Neural cell (in vitro differentiated cells): ENCODE data around the gene TGM5. TPM values are rescaled to one million over a fixed set of nuclear protein-coding genes. Genes with fewer than 3 reads are reported as not detected.

Experiments used
- H2AFZ ChIP-seq: fragments of 200-600, 300-800 bp; sonication (generic), shearing (Covaris generic); 2 replicates; pipeline ENCODE4 v1.6.0; 2014; ENCODE audit warnings: low read depth, mild to moderate bottlenecking, antibody characterized with exemption, low read length, moderate library complexity
- H3F3A ChIP-seq: fragments of 200-600 bp; shearing (Covaris generic); 2 replicates; pipeline ENCODE4 v1.6.1; 2016; ENCODE audit warnings: mild to moderate bottlenecking, moderate library complexity, mixed read lengths, antibody characterized with exemption, low read length; ENCODE audit not compliant: insufficient read depth, poor library complexity, severe bottlenecking
- H3K27ac ChIP-seq: fragments of 200-600, 300-800 bp; sonication (generic), shearing (Covaris generic); 2 replicates; pipeline ENCODE4 v1.5.1; 2014; ENCODE audit warnings: mild to moderate bottlenecking, low read length, moderate library complexity
- H3K27me3 ChIP-seq: fragments of 300-800, 200-600 bp; sonication (generic), shearing (Covaris generic); 2 replicates; pipeline ENCODE4 v1.6.0; 2014; ENCODE audit warnings: mild to moderate bottlenecking, low read depth, low read length, moderate library complexity; ENCODE audit not compliant: insufficient read depth
- H3K36me3 ChIP-seq: fragments of 300-800, 200-600 bp; sonication (generic), shearing (Covaris generic); 2 replicates; pipeline ENCODE4 v1.5.1; 2014; ENCODE audit warnings: mild to moderate bottlenecking, antibody characterized with exemption, low read length, moderate library complexity; ENCODE audit not compliant: insufficient read depth
- H3K4me2 ChIP-seq: fragments of 300-800, 200-600 bp; sonication (generic), shearing (Covaris generic); 2 replicates; pipeline ENCODE4 v1.6.0; 2014; ENCODE audit warnings: mild to moderate bottlenecking, low read length
- H3K4me3 ChIP-seq: fragments of 300-800, 200-600 bp; sonication (generic), shearing (Covaris generic); 2 replicates; pipeline ENCODE4 v1.5.1; 2014; ENCODE audit warnings: mild to moderate bottlenecking, low read length, moderate library complexity
- H3K79me2 ChIP-seq: fragments of 200-600 bp; shearing (Covaris generic); replicated peaks from 2 replicates; pipeline ENCODE4 v1.6.0; 2014; ENCODE audit warnings: mild to moderate bottlenecking, low read length, moderate library complexity; ENCODE audit not compliant: insufficient read depth
- H3K9ac ChIP-seq: fragments of 300-800, 200-600 bp; sonication (generic), shearing (Covaris generic); 2 replicates; pipeline ENCODE4 v1.6.1; 2016; ENCODE audit warnings: mild to moderate bottlenecking, low read length, mixed read lengths
- H3K9me2 ChIP-seq: fragments of 200-600 bp; shearing (Covaris generic); 2 replicates; pipeline ENCODE4 v1.6.1; 2016; ENCODE audit warnings: mild to moderate bottlenecking, low read length, mixed read lengths; ENCODE audit not compliant: insufficient read depth
- H3K9me3 ChIP-seq: fragments of 200-600, 300-800 bp; sonication (generic), shearing (Covaris generic); 2 replicates; pipeline ENCODE4 v1.6.1; 2016; ENCODE audit warnings: mild to moderate bottlenecking, mixed run types, low read length, moderate library complexity, mixed read lengths
- H4K20me1 ChIP-seq: fragments of 200-600 bp; shearing (Covaris generic); 2 replicates; pipeline ENCODE4 v1.6.1; 2016; ENCODE audit warnings: mild to moderate bottlenecking, mixed run types; ENCODE audit not compliant: insufficient read depth
- CTCF ChIP-seq: fragments of 450-650 bp; IDR thresholded peaks from 2 replicates; pipeline ENCODE4 v1.5.1; 2014; ENCODE audit warnings: antibody characterized with exemption, mild to moderate bottlenecking, moderate library complexity; ENCODE audit not compliant: poor library complexity, severe bottlenecking
- EP300 ChIP-seq: fragments of 450-650 bp; conservative IDR thresholded peaks from 2 replicates; pipeline ENCODE4 v1.6.1; 2014; ENCODE audit warnings: antibody characterized with exemption, mild to moderate bottlenecking, moderate library complexity; ENCODE audit not compliant: poor library complexity, severe bottlenecking
- EZH2 ChIP-seq: fragments of 200-600, 300-800 bp; shearing (Covaris generic), sonication (generic); IDR thresholded peaks from 2 replicates; pipeline ENCODE4 v1.6.1; 2014; ENCODE audit warnings: antibody characterized with exemption, low read length, borderline replicate concordance, mild to moderate bottlenecking; ENCODE audit not compliant: insufficient read depth, poor library complexity, severe bottlenecking
- MXI1 ChIP-seq: fragments of 450-650 bp; conservative IDR thresholded peaks from 2 replicates; pipeline ENCODE4 v1.6.1; 2014; ENCODE audit warnings: antibody characterized with exemption, mild to moderate bottlenecking; ENCODE audit not compliant: poor library complexity, severe bottlenecking
- POLR2AphosphoS5 ChIP-seq: IDR thresholded peaks from 2 replicates; pipeline ENCODE4 v1.6.1; 2012
- RAD21 ChIP-seq: fragments of 450-650 bp; conservative IDR thresholded peaks from 2 replicates; pipeline ENCODE4 v1.6.1; 2014; ENCODE audit warnings: antibody characterized with exemption, mild to moderate bottlenecking, moderate library complexity
- REST ChIP-seq: IDR thresholded peaks from 2 replicates; pipeline ENCODE4 v1.6.1; 2012; ENCODE audit warnings: borderline replicate concordance
- SMC3 ChIP-seq: fragments of 450-650 bp; conservative IDR thresholded peaks from 2 replicates; pipeline ENCODE4 v1.6.1; 2014; ENCODE audit warnings: antibody characterized with exemption, mild to moderate bottlenecking, moderate library complexity; ENCODE audit not compliant: poor library complexity
- TAF1 ChIP-seq: IDR thresholded peaks from 2 replicates; pipeline ENCODE4 v1.6.1; 2012; ENCODE audit warnings: low read depth
- polyA plus RNA-seq: library from polyadenylated mRNA; depleted of rRNA; stranded (reverse); fragments of >200 nt; gene quantifications from 2 replicates; pipeline ENCODE4 v1.2.3, GENCODE V29; 2014

Gene TGM5
- polyA plus RNA-seq, 1 donor from 2014 or later: not detected

- Histone ChIP-seq H3K9ac (no peak overlapping the region), H3K4me3 (no peak overlapping the region), H3K27me3 (no peaks in the 10 kb centered on the region), H3K4me2 (no peak overlapping the region), H3K79me2 (peaks cover 16% of the 10 kb centered on the region), H3K36me3 (no peaks in the 10 kb centered on the region), H3F3A (no peaks in the 10 kb centered on the region), H4K20me1 (no peaks in the 10 kb centered on the region), H3K27ac (no peak overlapping the region), H3K9me2 (no peaks in the 10 kb centered on the region), H2AFZ (no peak overlapping the region), H3K9me3 (no peaks in the 10 kb centered on the region)
- TF ChIP-seq EZH2 (no peak), SMC3 (peak; percentile 74), REST (no peak), EP300 (no peak), CTCF (peak; percentile 63), TAF1 (no peak), RAD21 (peak; percentile 61), POLR2AphosphoS5 (no peak), MXI1 (no peak)
Observed at GRCh38 chr15:43187544-43188155, 79.1 kb downstream of the TGM5 start.

GRCh38 chr15:43186003-43186353 lies 80.8 kb downstream of the TGM5 start:
- peak overlapping the region; percentile 91 for H3K9ac ChIP-seq
- H3K4me3 ChIP-seq: peak overlapping the region; percentile 80
- H3K9me2 ChIP-seq: no peaks in the 10 kb centered on the region
- H2AFZ ChIP-seq: peak overlapping the region; percentile 99
- peak overlapping the region; percentile 75 for H3K27ac ChIP-seq
- no peaks in the 10 kb centered on the region for H3F3A ChIP-seq
- H4K20me1 ChIP-seq: no peaks in the 10 kb centered on the region
- no peaks in the 10 kb centered on the region for H3K36me3 ChIP-seq
- peaks cover 16% of the 10 kb centered on the region for H3K79me2 ChIP-seq
- peak overlapping the region; percentile 89 for H3K4me2 ChIP-seq
- no peaks in the 10 kb centered on the region for H3K27me3 ChIP-seq
- TF ChIP-seq CTCF (peak; percentile 18), EP300 (no peak), RAD21 (peak; percentile 25)
- no peaks in the 10 kb centered on the region for H3K9me3 ChIP-seq
